GM12801 (cell line): ENCODE data around the gene DGAT2.

Source experiments
- TF ChIP-seq, protein P1 (sequence below): IDR thresholded peaks from one replicate; pipeline ENCODE4 v1.5.1; 2011; ENCODE audit warnings: control low read depth; ENCODE audit not compliant: insufficient read length; ENCODE audit errors: extremely low read depth

Gene DGAT2

DNA sequence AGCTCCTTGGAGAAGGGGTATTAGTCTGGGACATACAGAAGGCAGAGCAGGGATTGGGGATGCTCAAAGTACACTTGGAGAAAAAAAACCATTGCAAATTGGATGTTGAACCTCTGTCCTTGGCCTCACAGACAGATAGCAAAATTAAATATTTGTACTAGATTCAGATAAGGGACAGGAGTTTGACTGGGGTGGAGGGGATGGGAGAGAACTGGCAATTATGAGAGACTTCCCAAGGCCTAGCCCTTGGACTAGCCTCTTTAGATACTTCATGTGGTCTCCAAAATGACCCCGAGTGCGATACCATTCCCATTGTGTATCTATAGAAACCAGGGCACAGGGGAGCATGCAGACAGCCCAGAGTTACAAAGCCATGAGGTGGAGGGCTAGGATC, 15.5 kb downstream of the DGAT2 start:
- TF ChIP-seq, protein P1, sequence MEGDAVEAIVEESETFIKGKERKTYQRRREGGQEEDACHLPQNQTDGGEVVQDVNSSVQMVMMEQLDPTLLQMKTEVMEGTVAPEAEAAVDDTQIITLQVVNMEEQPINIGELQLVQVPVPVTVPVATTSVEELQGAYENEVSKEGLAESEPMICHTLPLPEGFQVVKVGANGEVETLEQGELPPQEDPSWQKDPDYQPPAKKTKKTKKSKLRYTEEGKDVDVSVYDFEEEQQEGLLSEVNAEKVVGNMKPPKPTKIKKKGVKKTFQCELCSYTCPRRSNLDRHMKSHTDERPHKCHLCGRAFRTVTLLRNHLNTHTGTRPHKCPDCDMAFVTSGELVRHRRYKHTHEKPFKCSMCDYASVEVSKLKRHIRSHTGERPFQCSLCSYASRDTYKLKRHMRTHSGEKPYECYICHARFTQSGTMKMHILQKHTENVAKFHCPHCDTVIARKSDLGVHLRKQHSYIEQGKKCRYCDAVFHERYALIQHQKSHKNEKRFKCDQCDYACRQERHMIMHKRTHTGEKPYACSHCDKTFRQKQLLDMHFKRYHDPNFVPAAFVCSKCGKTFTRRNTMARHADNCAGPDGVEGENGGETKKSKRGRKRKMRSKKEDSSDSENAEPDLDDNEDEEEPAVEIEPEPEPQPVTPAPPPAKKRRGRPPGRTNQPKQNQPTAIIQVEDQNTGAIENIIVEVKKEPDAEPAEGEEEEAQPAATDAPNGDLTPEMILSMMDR, result no peak

DNA sequence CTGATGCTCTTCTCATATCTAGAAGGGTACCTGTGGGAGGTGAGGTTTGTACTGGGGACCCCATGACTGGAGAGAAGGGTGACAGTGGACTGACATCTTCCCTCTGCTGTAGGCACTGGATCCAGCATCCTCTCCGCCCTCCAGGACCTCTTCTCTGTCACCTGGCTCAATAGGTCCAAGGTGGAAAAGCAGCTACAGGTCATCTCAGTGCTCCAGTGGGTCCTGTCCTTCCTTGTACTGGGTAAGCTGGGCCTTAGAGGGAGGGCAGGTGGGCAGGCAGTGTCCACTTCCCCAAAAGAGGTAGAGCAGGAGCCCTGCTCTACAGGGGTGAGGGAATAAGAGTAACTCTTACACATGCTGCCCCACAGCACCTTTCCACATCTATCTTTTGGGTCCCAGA, 15.9 kb downstream of the DGAT2 start:
- TF ChIP-seq, protein P1, result no peak

DNA sequence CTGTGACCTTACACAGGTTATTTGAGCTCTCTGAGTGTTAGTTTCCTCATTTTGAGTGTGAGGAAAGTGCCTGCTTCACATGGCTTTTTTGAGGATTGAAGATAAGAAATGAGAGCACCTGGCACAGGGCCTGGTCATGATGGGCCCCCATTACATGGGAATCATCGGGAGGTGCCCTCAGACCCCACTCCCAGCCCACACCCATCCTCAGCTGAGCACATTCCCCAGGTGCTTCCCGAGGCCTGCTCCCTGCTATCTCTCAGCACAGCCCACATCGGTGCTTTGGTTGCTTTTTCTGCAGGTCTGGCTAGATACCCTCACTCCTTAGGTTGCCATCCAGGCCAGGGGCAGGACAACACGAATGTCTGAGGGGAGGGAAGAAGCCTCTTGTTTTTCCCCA, 16.6 kb downstream of the DGAT2 start:
- TF ChIP-seq, protein P1, result no peak

DNA sequence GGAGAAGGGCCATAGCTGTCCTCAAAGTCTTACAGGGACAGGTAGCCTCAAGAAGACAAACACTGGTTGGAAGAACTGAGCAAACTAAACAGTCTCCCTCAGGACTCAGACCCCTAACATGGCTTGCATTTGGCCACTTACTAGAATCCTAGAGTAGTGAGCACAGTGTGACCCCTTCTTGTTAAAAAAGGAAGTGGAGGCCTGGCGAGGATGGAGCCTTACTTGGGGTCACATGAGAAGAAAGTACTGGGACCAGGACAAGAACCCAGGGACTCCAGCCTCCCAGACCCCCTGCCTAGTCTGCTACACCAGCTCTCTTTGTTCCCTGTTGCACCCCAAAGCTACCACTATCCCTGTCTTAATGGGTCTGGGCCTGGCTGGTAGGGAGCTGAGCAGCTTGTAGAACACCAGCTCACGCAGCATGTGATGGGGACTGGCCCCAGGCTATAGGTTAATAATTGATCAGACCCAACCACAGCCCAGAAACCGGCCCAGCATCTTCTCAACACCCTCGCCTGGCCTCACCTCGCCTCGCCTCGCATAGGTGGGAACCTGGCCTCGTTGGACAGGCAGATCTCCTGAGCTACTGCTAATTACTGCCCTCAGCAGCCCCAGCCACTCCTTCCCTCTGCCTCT, 17.6 kb downstream of the DGAT2 start:
- TF ChIP-seq, protein P1, result no peak

DNA sequence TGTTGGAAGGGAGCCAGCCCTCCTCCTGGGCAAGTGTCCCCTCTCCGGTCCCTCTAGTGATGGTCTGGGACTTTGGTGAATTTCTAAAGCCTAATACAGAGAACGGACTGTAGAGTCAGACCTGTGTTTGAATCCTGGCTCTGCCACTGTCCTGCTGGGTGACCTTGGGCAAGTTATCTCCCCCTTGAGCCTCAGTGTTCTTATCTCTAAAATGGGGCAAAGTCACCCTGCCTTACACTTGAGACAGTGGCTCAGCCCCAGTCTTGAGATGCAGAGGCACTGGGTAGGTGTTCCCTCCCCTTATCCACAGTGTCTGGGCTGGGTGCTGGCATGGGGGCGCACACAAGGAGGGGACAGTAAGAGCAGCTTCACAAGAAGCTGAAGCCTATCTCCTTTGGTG, 20.9 kb downstream of the DGAT2 start:
- TF ChIP-seq, protein P1, result no peak

DNA sequence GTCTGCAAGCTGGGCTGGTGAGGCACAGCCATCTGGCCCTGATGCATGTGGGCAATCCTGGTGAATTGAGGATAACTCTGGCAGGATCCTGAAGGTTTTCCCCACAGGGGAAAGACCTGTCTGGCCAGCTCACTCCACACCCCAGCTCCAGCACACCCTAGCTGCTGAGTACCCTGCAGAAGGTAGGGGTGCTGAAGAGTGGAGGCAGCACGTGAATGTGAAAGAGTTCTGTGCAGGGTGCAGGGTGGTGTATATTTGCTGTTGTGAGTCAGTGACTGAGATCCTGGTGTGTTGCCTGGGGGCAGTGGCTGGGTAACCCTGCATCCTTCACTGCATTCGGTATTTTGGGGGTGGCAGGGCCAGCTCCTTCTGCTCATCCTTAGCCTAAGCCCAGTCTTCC, 22.4 kb downstream of the DGAT2 start:
- TF ChIP-seq, protein P1, result no peak

DNA sequence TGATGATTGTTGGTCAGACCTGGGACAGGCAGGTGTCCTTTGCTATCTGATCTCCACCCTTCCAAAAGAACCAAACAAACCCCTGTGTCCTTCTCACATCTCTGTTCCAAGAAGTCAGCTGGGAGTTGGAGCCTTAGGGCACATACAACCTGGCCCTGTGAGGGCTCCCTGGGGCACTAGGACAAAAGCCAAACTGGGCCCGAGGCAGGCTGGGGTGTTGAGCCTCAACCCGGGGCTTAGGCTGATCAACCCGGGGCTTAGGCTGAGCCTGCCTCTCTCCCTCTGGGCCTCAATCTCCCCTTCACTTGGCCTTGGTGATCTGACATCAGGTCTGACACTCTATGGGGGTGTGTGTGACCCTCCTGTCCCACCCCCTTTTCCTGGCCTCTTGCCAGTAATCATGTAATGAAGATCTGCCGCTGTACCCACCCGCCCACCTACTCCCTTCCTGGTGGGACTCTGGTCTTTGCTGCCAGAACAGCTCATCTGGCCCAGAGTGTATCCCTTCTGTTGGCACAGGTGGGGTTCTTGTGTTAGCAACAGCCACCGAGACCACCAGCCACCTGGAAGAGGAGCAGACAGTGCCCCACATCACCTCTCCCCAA, 23.7 kb downstream of the DGAT2 start:
- TF ChIP-seq, protein P1, result no peak
